Transverse colon (tissue), 4 donors: ENCODE measurements around the gene UNC5B. TPM values are rescaled to one million over a fixed set of nuclear protein-coding genes. Genes with fewer than 3 reads are reported as not detected.

ENCODE experiments used
- DNase-seq: peaks from one replicate; pipeline ENCODE4 v3.0.0-alpha.2; 2019
- H3K27ac ChIP-seq, 4 donors: fragments of 200-600 bp; sonication (generic); 2 replicates each; pipeline ENCODE4 v1.5.1; 2016 to 2018; ENCODE audit warnings: inconsistent platforms in 4 of 4
- H3K27me3 ChIP-seq: fragments of 200-600 bp; sonication (generic); 2 replicates; pipeline ENCODE4 v1.5.1; 2017; ENCODE audit warnings: inconsistent platforms
- H3K36me3 ChIP-seq, 4 donors: fragments of 200-600 bp; sonication (generic); 2 replicates each; pipeline ENCODE4 v1.5.1; 2017 to 2019; ENCODE audit warnings: inconsistent platforms in 4 of 4
- H3K4me1 ChIP-seq, 4 donors: fragments of 200-600 bp; sonication (generic); 2 replicates each; pipeline ENCODE4 v1.5.1; 2017 to 2020; ENCODE audit warnings: inconsistent platforms in 4 of 4
- H3K4me3 ChIP-seq, 4 donors: fragments of 200-600 bp; sonication (generic); 1 replicate in 1 of 4; 2 replicates in 3 of 4; pipeline versions ENCODE4 v1.5.1 to v1.6.1; 2017 to 2019; ENCODE audit warnings: inconsistent platforms in 4 of 4
- H3K9me3 ChIP-seq, 2 donors: fragments of 200-600 bp; sonication (generic); 2 replicates each; pipeline ENCODE4 v1.5.1; 2017 to 2019; ENCODE audit warnings: inconsistent platforms in 2 of 2
- CTCF ChIP-seq, 5 experiments: fragments of 200-600 bp in 3 of 5; fragments of 450-650 bp in 2 of 5; sonication (generic) in 3 of 5; IDR thresholded peaks; 1 replicate in 2 of 5; 2 replicates in 3 of 5; pipeline ENCODE4 v1.5.1; 2016 to 2017; ENCODE audit warnings: antibody characterized with exemption in 5 of 5, inconsistent platforms in 3 of 5, mild to moderate bottlenecking in 2 of 5, moderate library complexity in 1 of 5
- EP300 ChIP-seq: sonication (generic); formaldehyde crosslinking; IDR thresholded peaks from one replicate; pipeline ENCODE4 v1.6.1; 2017; ENCODE audit warnings: antibody characterized with exemption, low read depth
- POLR2A ChIP-seq: fragments of 450-650 bp; IDR thresholded peaks from one replicate; pipeline ENCODE4 v1.6.1; 2016; ENCODE audit warnings: antibody characterized with exemption, mild to moderate bottlenecking, moderate library complexity
- POLR2AphosphoS5 ChIP-seq, 3 donors: sonication (generic); formaldehyde crosslinking; IDR thresholded peaks; one replicate each; pipeline ENCODE4 v1.6.1; 2016; ENCODE audit warnings: antibody characterized with exemption in 3 of 3
- WGBS, 2 donors: methylation state at CpG; one replicate each; pipeline ENCODE4 v1.1.5; 2018; ENCODE audit warnings: low coverage in 1 of 2; 5-methylcytosine and 5-hydroxymethylcytosine counted together
- in situ Hi-C, 4 donors: fragments of 200-750 bp; cut with MboI; loops; one replicate each; pipeline versions ENCODE4 v1.15.0 to v1.15.1; 2017; ENCODE audit warnings: low sequenced_read_pairs in 3 of 4, low pct_ligation_motif_present in 1 of 4, low pct_unique_long_range_greater_than_20kb in 1 of 4
- intact Hi-C: fragments of 100-400 bp; cut with DNase I; formaldehyde crosslinking; loops from one replicate; pipeline ENCODE4 v1.15.1; 2023; ENCODE audit warnings: low total_unique reads
- total RNA-seq, 4 donors: library from RNA; depleted of rRNA; stranded (reverse); fragments of >200 nt; gene quantifications; one replicate each; pipeline ENCODE4 v1.1.0, GENCODE V29; 2016

UNC5B gene
- total RNA-seq, 4 donors from 2014 or later = 12.3 to 74.1 (median 41.2) TPM

GRCh38 chr10:71237843-71238623, 25.7 kb downstream of the UNC5B start:
- H3K36me3 ChIP-seq = no peaks in the 10 kb centered on the region
- no peak overlapping the region for H3K4me3 ChIP-seq
- no peaks in the 10 kb centered on the region for H3K27me3 ChIP-seq
- H3K9me3 ChIP-seq = no peaks in the 10 kb centered on the region
- no peak for TF ChIP-seq CTCF (IDR thresholded peaks at IDR 0.05)
- TF ChIP-seq POLR2A = no peak
- no peak for TF ChIP-seq POLR2AphosphoS5 (IDR thresholded peaks at IDR 0.05)
- TF ChIP-seq EP300 = no peak
- whole genome bisulfite sequencing, 2 donors = 71 to 74% methylated on average over 6 to 11 of the region's 11 CpGs
- intact Hi-C loops = no loop called here
- DNase-seq = no peak
- in situ Hi-C loops = no loop called here
- H3K4me1 ChIP-seq = peaks cover 6 to 63% (median 24%) of the 10 kb centered on the region in 4 donors
- H3K27ac ChIP-seq = no peak overlapping the region

- no peak for DNase-seq
- H3K4me3 ChIP-seq = no peak overlapping the region
- H3K36me3 ChIP-seq = no peaks in the 10 kb centered on the region
- H3K27me3 ChIP-seq = no peaks in the 10 kb centered on the region
- in situ Hi-C loops = no loop called here
- H3K4me1 ChIP-seq = peaks cover 11 to 63% (median 24%) of the 10 kb centered on the region in 4 donors
- 85% methylated on average over 4 of the region's 4 CpGs; no CpG with 5 or more reads in 1 of the 2 donors for WGBS, 2 donors
- TF ChIP-seq EP300 = no peak
- TF ChIP-seq CTCF (IDR thresholded peaks at IDR 0.05) = no peak
- no peak for TF ChIP-seq POLR2AphosphoS5 (IDR thresholded peaks at IDR 0.05)
- TF ChIP-seq POLR2A = no peak
- no peaks in the 10 kb centered on the region for H3K9me3 ChIP-seq
- intact Hi-C loops = no loop called here
- no peak overlapping the region for H3K27ac ChIP-seq
These were observed 26.3 kb downstream of the UNC5B start for GRCh38 chr10:71238626-71239025.

- 72 to 82% methylated on average over 3 to 13 of the region's 13 CpGs for WGBS, 2 donors
- intact Hi-C loops = no loop called here
- TF ChIP-seq CTCF (IDR thresholded peaks at IDR 0.05) (no peak), POLR2AphosphoS5 (IDR thresholded peaks at IDR 0.05) (no peak), POLR2A (no peak), EP300 (no peak)
- H3K4me1 ChIP-seq = peaks cover 16 to 63% (median 29%) of the 10 kb centered on the region in 4 donors
- in situ Hi-C loops = no loop called here
- H3K27me3 ChIP-seq = no peaks in the 10 kb centered on the region
- no peak overlapping the region for H3K4me3 ChIP-seq
- no peak for DNase-seq
- H3K36me3 ChIP-seq = no peaks in the 10 kb centered on the region
- H3K9me3 ChIP-seq = no peaks in the 10 kb centered on the region
- H3K27ac ChIP-seq = no peak overlapping the region
These were observed 27.0 kb downstream of the UNC5B start for GRCh38 chr10:71239131-71239915.
